ENCODE data around the gene PCCA.

DNA sequence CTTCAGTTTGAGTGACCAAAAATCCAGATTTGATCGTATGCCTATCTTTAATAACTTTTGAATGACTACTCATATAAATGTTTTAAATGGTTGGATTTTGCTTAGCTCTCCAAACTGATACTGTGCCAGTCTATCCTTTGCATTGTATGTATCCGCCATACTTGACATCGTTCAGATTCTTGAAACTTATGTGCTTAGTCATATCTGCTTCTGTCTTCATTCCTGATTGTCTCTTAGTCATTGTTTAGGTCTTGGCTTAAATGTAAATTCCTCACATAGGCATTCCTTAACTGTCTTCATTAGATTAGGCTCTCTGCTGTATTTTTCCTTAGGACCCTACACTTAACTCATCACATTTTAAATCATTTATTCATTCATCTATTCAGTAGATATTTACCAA lies 126.0 kb downstream of the PCCA start:
- TF ChIP-seq POLR2AphosphoS5 (IDR thresholded peaks at IDR 0.05; ENCODE audit: low read depth) = no peak
- TF ChIP-seq, protein P1, sequence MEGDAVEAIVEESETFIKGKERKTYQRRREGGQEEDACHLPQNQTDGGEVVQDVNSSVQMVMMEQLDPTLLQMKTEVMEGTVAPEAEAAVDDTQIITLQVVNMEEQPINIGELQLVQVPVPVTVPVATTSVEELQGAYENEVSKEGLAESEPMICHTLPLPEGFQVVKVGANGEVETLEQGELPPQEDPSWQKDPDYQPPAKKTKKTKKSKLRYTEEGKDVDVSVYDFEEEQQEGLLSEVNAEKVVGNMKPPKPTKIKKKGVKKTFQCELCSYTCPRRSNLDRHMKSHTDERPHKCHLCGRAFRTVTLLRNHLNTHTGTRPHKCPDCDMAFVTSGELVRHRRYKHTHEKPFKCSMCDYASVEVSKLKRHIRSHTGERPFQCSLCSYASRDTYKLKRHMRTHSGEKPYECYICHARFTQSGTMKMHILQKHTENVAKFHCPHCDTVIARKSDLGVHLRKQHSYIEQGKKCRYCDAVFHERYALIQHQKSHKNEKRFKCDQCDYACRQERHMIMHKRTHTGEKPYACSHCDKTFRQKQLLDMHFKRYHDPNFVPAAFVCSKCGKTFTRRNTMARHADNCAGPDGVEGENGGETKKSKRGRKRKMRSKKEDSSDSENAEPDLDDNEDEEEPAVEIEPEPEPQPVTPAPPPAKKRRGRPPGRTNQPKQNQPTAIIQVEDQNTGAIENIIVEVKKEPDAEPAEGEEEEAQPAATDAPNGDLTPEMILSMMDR (conservative IDR thresholded peaks at IDR 0.05; ENCODE audit: low read depth in 2 of 2) = no peak
- TF ChIP-seq JUNB (IDR thresholded peaks at IDR 0.05; ENCODE audit: unreplicated experiment) = no peak
- TF ChIP-seq EZH2 (IDR thresholded peaks at IDR 0.05; ENCODE audit: low read depth, unreplicated experiment) = no peak
- TF ChIP-seq EZH2phosphoT487 (IDR thresholded peaks at IDR 0.05; ENCODE audit: unreplicated experiment) = no peak
- TF ChIP-seq CREB1 (CRISPR knock-in tag; IDR thresholded peaks at IDR 0.05; ENCODE audit: low read depth) = no peak
- TF ChIP-seq STAT1 (IDR thresholded peaks at IDR 0.05; ENCODE audit: unreplicated experiment) = no peak
- TF ChIP-seq, protein P2, sequence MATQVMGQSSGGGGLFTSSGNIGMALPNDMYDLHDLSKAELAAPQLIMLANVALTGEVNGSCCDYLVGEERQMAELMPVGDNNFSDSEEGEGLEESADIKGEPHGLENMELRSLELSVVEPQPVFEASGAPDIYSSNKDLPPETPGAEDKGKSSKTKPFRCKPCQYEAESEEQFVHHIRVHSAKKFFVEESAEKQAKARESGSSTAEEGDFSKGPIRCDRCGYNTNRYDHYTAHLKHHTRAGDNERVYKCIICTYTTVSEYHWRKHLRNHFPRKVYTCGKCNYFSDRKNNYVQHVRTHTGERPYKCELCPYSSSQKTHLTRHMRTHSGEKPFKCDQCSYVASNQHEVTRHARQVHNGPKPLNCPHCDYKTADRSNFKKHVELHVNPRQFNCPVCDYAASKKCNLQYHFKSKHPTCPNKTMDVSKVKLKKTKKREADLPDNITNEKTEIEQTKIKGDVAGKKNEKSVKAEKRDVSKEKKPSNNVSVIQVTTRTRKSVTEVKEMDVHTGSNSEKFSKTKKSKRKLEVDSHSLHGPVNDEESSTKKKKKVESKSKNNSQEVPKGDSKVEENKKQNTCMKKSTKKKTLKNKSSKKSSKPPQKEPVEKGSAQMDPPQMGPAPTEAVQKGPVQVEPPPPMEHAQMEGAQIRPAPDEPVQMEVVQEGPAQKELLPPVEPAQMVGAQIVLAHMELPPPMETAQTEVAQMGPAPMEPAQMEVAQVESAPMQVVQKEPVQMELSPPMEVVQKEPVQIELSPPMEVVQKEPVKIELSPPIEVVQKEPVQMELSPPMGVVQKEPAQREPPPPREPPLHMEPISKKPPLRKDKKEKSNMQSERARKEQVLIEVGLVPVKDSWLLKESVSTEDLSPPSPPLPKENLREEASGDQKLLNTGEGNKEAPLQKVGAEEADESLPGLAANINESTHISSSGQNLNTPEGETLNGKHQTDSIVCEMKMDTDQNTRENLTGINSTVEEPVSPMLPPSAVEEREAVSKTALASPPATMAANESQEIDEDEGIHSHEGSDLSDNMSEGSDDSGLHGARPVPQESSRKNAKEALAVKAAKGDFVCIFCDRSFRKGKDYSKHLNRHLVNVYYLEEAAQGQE (IDR thresholded peaks at IDR 0.05; ENCODE audit: unreplicated experiment) = no peak
- no peak for TF ChIP-seq ZNF114 (CRISPR knock-in tag; IDR thresholded peaks at IDR 0.05)
- TF ChIP-seq NANOG (IDR thresholded peaks at IDR 0.05; ENCODE audit: borderline replicate concordance) = no peak

Data from GM23338 (cell line).